ENCODE measurements around the gene SLC52A3.

GRCh38 chr20:764255-764654 lies 4.0 kb downstream of the SLC52A3 start:
- no peak for TF ChIP-seq CTCF (IDR thresholded peaks at IDR 0.05; ENCODE audit: low read depth, low read length, missing input control)
- TF ChIP-seq SP1 (IDR thresholded peaks at IDR 0.05) = no peak
- no peak for TF ChIP-seq YY1 (IDR thresholded peaks at IDR 0.05)
- no peak for TF ChIP-seq EGR1 (IDR thresholded peaks at IDR 0.05; ENCODE audit: low read depth in 2 of 2)
- TF ChIP-seq, protein P1, sequence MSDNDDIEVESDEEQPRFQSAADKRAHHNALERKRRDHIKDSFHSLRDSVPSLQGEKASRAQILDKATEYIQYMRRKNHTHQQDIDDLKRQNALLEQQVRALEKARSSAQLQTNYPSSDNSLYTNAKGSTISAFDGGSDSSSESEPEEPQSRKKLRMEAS (IDR thresholded peaks at IDR 0.05) = no peak
- no peak for TF ChIP-seq FOXA1 (IDR thresholded peaks at IDR 0.05)
- TF ChIP-seq ATF3 (IDR thresholded peaks at IDR 0.05) = no peak
- no peak for TF ChIP-seq ZBTB33 (IDR thresholded peaks at IDR 0.05)
- TF ChIP-seq TAF1 (conservative IDR thresholded peaks at IDR 0.05) = no peak
- no peak for TF ChIP-seq RAD21 (IDR thresholded peaks at IDR 0.05)
- no peak for TF ChIP-seq JUND (IDR thresholded peaks at IDR 0.05)
